ENCODE results near the gene ABCA2. TPM values are rescaled to one million over a fixed set of nuclear protein-coding genes. Genes with fewer than 3 reads are reported as not detected.

Gene ABCA2
- polyA plus RNA-seq, 1 experiment = 16.0 TPM

DNA sequence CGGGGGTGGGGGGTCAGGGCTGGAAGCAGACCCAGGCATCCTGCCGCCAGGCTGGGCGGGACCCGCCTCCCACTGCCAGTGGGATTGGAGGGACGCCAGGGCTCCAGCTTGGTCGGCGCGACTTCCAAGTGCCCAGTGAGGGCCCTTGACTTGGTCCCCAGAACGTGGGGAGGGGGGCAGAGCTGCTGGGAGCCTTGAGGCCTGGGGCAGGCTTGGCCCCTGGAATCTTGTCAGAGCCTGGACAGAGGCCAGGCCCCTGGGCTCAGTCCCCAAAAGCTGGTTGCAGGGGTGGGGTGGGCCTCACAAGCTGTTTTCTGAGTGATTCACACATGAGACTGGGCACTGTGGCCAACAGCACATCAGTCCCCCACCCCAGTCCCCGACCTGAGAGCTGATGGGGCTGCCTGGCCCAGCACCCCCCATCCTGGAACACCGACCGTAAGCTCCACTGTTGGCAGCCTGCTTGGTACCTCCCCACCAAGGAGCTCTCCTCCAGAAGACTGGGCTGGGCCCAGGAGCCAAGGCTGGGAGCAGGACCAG, 32.2 kb downstream of the ABCA2 start:
- TF ChIP-seq, protein P1, sequence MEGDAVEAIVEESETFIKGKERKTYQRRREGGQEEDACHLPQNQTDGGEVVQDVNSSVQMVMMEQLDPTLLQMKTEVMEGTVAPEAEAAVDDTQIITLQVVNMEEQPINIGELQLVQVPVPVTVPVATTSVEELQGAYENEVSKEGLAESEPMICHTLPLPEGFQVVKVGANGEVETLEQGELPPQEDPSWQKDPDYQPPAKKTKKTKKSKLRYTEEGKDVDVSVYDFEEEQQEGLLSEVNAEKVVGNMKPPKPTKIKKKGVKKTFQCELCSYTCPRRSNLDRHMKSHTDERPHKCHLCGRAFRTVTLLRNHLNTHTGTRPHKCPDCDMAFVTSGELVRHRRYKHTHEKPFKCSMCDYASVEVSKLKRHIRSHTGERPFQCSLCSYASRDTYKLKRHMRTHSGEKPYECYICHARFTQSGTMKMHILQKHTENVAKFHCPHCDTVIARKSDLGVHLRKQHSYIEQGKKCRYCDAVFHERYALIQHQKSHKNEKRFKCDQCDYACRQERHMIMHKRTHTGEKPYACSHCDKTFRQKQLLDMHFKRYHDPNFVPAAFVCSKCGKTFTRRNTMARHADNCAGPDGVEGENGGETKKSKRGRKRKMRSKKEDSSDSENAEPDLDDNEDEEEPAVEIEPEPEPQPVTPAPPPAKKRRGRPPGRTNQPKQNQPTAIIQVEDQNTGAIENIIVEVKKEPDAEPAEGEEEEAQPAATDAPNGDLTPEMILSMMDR (IDR thresholded peaks at IDR 0.05; ENCODE audit: insufficient read depth, low read depth, low read length) = no peak
- ChIA-PET POLR2A (no interaction called here), CTCF (interaction anchor here (0.7 to 5.7 kb wide), 7 partner anchors 9 to 149 kb away, joined by 3 to 30 read pairs (median 3); partner anchors contain the start of gene ABCA2)
- Histone ChIP-seq H3K27me3 (ENCODE audit: control insufficient read depth, insufficient read depth, low read length) (no peaks in the 10 kb centered on the region), H3K36me3 (ENCODE audit: control insufficient read depth, insufficient read depth, low read length) (no peaks in the 10 kb centered on the region), H3K4me3 (ENCODE audit: low read depth, low read length) (peak overlapping the region; percentile 2; the same call in 1 of the 2 replicates)
- no peak for DNase-seq (ENCODE audit: low read depth)

GRCh38 chr9:136995362-136995761, 32.7 kb downstream of the ABCA2 start:
- TF ChIP-seq, protein P1 (IDR thresholded peaks at IDR 0.05; ENCODE audit: insufficient read depth, low read depth, low read length) = no peak
- H3K36me3 ChIP-seq (ENCODE audit: control insufficient read depth, insufficient read depth, low read length) = no peaks in the 10 kb centered on the region
- ChIA-PET POLR2A (no interaction called here), CTCF (interaction anchor here (1.3 to 5.7 kb wide), 4 partner anchors 32 to 44 kb away, joined by 3 to 30 read pairs (median 7); partner anchors contain the start of gene ABCA2)
- no peaks in the 10 kb centered on the region for H3K27me3 ChIP-seq (ENCODE audit: control insufficient read depth, insufficient read depth, low read length)
- DNase-seq (ENCODE audit: low read depth) = no peak
- H3K4me3 ChIP-seq (ENCODE audit: low read depth, low read length) = no peak overlapping the region

- ChIA-PET POLR2A (interaction anchor here (0.6 kb wide), 1 partner anchor 108 kb away, joined by 3 read pairs; the partner anchor contains the start of gene TRAF2), CTCF (interaction anchor here (2.2 to 5.7 kb wide), 2 partner anchors 35 to 40 kb away, joined by 7 to 30 read pairs; no protein-coding TSS in a partner anchor)
- no peak overlapping the region for H3K4me3 ChIP-seq (ENCODE audit: low read depth, low read length)
- TF ChIP-seq, protein P1 (IDR thresholded peaks at IDR 0.05; ENCODE audit: insufficient read depth, low read depth, low read length) = no peak
- H3K36me3 ChIP-seq (ENCODE audit: control insufficient read depth, insufficient read depth, low read length) = no peaks in the 10 kb centered on the region
- no peaks in the 10 kb centered on the region for H3K27me3 ChIP-seq (ENCODE audit: control insufficient read depth, insufficient read depth, low read length)
- no peak for DNase-seq (ENCODE audit: low read depth)
Observed at GRCh38 chr9:136994888-136995230, 33.2 kb downstream of the ABCA2 start.

DNA sequence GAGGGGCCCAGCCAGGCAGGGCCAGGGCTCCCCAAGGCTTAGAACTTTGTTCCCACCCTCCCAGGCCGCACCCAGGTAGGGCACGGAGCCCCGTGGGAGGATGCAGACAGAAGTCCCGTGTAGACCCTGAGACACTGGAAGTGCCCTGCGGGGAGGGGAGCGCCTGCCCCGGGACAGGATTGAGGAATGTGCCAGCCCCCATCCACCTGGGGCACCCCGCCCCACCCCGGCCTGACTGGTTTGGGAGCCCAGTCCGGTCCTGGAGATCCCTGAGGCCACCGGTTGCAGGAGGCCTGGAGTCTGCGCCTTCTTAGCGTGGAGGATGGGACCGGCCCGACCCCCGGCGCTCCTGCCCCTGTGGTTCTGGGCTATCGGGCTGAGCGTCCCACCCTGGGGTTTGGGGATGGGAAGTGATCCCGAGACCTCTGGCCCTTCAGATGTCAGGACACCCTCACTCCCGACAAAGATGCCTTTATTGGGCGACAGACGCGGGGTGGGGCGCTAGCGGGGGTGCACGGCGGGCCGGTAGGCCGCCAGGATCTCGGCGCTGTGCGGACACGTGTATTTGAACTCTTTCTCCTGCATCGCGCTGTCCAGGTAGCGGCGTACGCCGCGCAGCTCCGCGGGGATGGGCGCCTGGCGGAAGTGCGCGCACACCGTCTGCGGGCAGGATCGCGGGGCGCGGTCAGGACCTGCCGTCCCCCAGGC, 33.7 kb downstream of the ABCA2 start:
- POLR2A ChIA-PET = interaction anchor here (0.6 kb wide), 1 partner anchor 108 kb away, joined by 3 read pairs; the partner anchor contains the start of gene TRAF2
- no peaks in the 10 kb centered on the region for H3K36me3 ChIP-seq (ENCODE audit: control insufficient read depth, insufficient read depth, low read length)
- DNase-seq (ENCODE audit: low read depth) = no peak
- no peak overlapping the region for H3K4me3 ChIP-seq (ENCODE audit: low read depth, low read length)
- TF ChIP-seq, protein P1 (IDR thresholded peaks at IDR 0.05; ENCODE audit: insufficient read depth, low read depth, low read length) = no peak
- H3K27me3 ChIP-seq (ENCODE audit: control insufficient read depth, insufficient read depth, low read length) = no peaks in the 10 kb centered on the region
- CTCF ChIA-PET = interaction anchor here (5.7 kb wide), 1 partner anchor 36 kb away, joined by 30 read pairs; no protein-coding TSS in a partner anchor

DNA sequence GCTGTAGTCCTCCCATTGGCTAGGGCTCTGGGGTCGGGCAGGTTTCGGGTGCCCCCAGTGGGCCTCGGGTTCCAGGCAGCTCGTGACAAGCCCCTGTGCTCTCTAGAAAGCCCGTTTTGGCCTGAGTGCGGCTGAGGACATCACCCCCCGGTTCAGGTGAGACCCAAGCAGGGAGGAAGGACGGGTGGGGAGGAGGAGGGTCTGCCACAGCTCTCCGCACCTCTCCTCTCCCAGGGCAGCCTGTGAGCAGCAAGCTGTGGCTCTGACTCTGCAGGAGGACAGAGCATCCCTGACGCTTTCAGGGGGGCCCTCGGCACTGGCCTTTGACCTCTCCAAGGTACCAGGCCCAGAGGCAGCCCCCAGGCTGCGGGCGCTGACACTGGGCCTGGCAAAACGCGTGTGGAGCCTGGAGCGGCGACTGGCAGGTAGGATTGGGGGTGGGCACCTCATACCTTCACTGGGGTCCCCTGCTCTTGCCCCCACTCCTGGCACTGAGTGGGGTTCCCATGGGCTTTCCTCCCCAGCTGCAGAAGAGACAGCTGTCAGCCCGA, 35.1 kb downstream of the ABCA2 start:
- no peaks in the 10 kb centered on the region for H3K36me3 ChIP-seq (ENCODE audit: control insufficient read depth, insufficient read depth, low read length)
- H3K4me3 ChIP-seq (ENCODE audit: low read depth, low read length) = peak overlapping the region; percentile 63
- TF ChIP-seq, protein P1 (IDR thresholded peaks at IDR 0.05; ENCODE audit: insufficient read depth, low read depth, low read length) = no peak
- H3K27me3 ChIP-seq (ENCODE audit: control insufficient read depth, insufficient read depth, low read length) = no peaks in the 10 kb centered on the region
- ChIA-PET CTCF (interaction anchor here (1.0 to 5.7 kb wide), 4 partner anchors 9 to 42 kb away, joined by 3 to 30 read pairs (median 5); no protein-coding TSS in a partner anchor), POLR2A (no interaction called here)
- DNase-seq (ENCODE audit: low read depth) = no peak
